Large intestine (tissue), 3 donors: ENCODE results near the gene TGFBR3. TPM values are rescaled to one million over a fixed set of nuclear protein-coding genes. Genes with fewer than 3 reads are reported as not detected.

Experiments used
- DNase-seq, 2 donors: peaks; one replicate each; pipeline versions ENCODE4 v3.0.0 to v3.0.0-alpha.2; 2013
- H3K27ac ChIP-seq: one replicate; pipeline ENCODE4 v1.5.1; 2013; ENCODE audit warnings: low read length
- H3K27me3 ChIP-seq: 2 replicates; pipeline ENCODE4 v1.6.1; 2013; ENCODE audit warnings: low read length; ENCODE audit not compliant: control insufficient read depth, insufficient read depth
- H3K36me3 ChIP-seq: 2 replicates; pipeline ENCODE4 v1.6.1; 2013; ENCODE audit warnings: low read length; ENCODE audit not compliant: control insufficient read depth, insufficient read depth
- H3K4me1 ChIP-seq: one replicate; pipeline ENCODE4 v1.6.1; 2013; ENCODE audit warnings: low read length; ENCODE audit not compliant: control insufficient read depth, insufficient read depth
- H3K4me3 ChIP-seq: one replicate; pipeline ENCODE4 v1.5.1; 2013; ENCODE audit warnings: low read length
- H3K9me3 ChIP-seq: one replicate; pipeline ENCODE4 v1.6.1; 2013; ENCODE audit warnings: mild to moderate bottlenecking, low read depth, low read length, moderate library complexity; ENCODE audit not compliant: control insufficient read depth
- WGBS: methylation state at CpG from one replicate; pipeline ENCODE4 v1.1.5; 2013; ENCODE audit warnings: low lambda C conversion rate; ENCODE audit not compliant: insufficient coverage; 5-methylcytosine and 5-hydroxymethylcytosine counted together
- polyA plus RNA-seq: library from polyadenylated mRNA; unstranded; fragments of 120-200 nt; gene quantifications from one replicate; pipeline ENCODE4 v1.2.1, GENCODE V29; 2013

The TGFBR3 gene
- polyA plus RNA-seq, 1 donor = 13.7 TPM

GRCh38 chr1:91781371-91781825 is 104.6 kb downstream of the TGFBR3 start:
- H3K4me3 ChIP-seq = no peak overlapping the region
- DNase-seq = no peak
- H3K36me3 ChIP-seq = no peaks in the 10 kb centered on the region
- H3K27me3 ChIP-seq = no peaks in the 10 kb centered on the region
- no peak overlapping the region for H3K27ac ChIP-seq
- 33% methylated on average over 1 of the region's 4 CpGs for WGBS
- no peaks in the 10 kb centered on the region for H3K4me1 ChIP-seq
- no peaks in the 10 kb centered on the region for H3K9me3 ChIP-seq

- Histone ChIP-seq H3K36me3 (no peaks in the 10 kb centered on the region), H3K4me1 (no peaks in the 10 kb centered on the region), H3K4me3 (no peak overlapping the region), H3K9me3 (no peaks in the 10 kb centered on the region), H3K27ac (no peak overlapping the region), H3K27me3 (no peaks in the 10 kb centered on the region)
- no peak for DNase-seq
- WGBS = no CpG with 5 or more reads among the region's 2 CpGs
Measured at GRCh38 chr1:91779548-91780021, 106.4 kb downstream of the TGFBR3 start.

GRCh38 chr1:91778964-91779363 is 107.0 kb downstream of the TGFBR3 start:
- WGBS = no CpG with 5 or more reads among the region's 5 CpGs
- no peaks in the 10 kb centered on the region for H3K36me3 ChIP-seq
- H3K27me3 ChIP-seq = no peaks in the 10 kb centered on the region
- H3K4me1 ChIP-seq = no peaks in the 10 kb centered on the region
- no peak overlapping the region for H3K27ac ChIP-seq
- DNase-seq = no peak
- no peak overlapping the region for H3K4me3 ChIP-seq
- H3K9me3 ChIP-seq = no peaks in the 10 kb centered on the region

GRCh38 chr1:91777630-91778300 is 108.2 kb downstream of the TGFBR3 start:
- H3K9me3 ChIP-seq = no peaks in the 10 kb centered on the region
- 67% methylated on average over 1 of the region's 10 CpGs for WGBS
- H3K4me3 ChIP-seq = no peak overlapping the region
- H3K4me1 ChIP-seq = no peaks in the 10 kb centered on the region
- DNase-seq = peak in 1 of 2 donors; percentile 37
- no peaks in the 10 kb centered on the region for H3K27me3 ChIP-seq
- H3K27ac ChIP-seq = no peak overlapping the region
- no peaks in the 10 kb centered on the region for H3K36me3 ChIP-seq

- no peaks in the 10 kb centered on the region for H3K9me3 ChIP-seq
- no peaks in the 10 kb centered on the region for H3K36me3 ChIP-seq
- 73% methylated on average over 1 of the region's 1 CpG for WGBS
- no peaks in the 10 kb centered on the region for H3K4me1 ChIP-seq
- H3K4me3 ChIP-seq = no peak overlapping the region
- H3K27ac ChIP-seq = no peak overlapping the region
- H3K27me3 ChIP-seq = no peaks in the 10 kb centered on the region
- DNase-seq = no peak
Measured at GRCh38 chr1:91777196-91777595, 108.8 kb downstream of the TGFBR3 start.

- Histone ChIP-seq H3K4me3 (no peak overlapping the region), H3K9me3 (no peaks in the 10 kb centered on the region), H3K36me3 (no peaks in the 10 kb centered on the region), H3K27ac (no peak overlapping the region), H3K27me3 (no peaks in the 10 kb centered on the region), H3K4me1 (no peaks in the 10 kb centered on the region)
- DNase-seq = no peak
- WGBS = no CpG with 5 or more reads among the region's 3 CpGs
Measured at GRCh38 chr1:91776068-91776794, 109.7 kb downstream of the TGFBR3 start.

- Histone ChIP-seq H3K4me1 (no peaks in the 10 kb centered on the region), H3K9me3 (no peaks in the 10 kb centered on the region), H3K4me3 (no peak overlapping the region), H3K27me3 (no peaks in the 10 kb centered on the region), H3K27ac (no peak overlapping the region), H3K36me3 (no peaks in the 10 kb centered on the region)
- 100% methylated on average over 2 of the region's 6 CpGs for WGBS
- no peak for DNase-seq
Measured at GRCh38 chr1:91775227-91775626, 110.7 kb downstream of the TGFBR3 start.

- Histone ChIP-seq H3K27ac (no peak overlapping the region), H3K9me3 (no peaks in the 10 kb centered on the region), H3K4me1 (no peaks in the 10 kb centered on the region), H3K36me3 (no peaks in the 10 kb centered on the region), H3K4me3 (no peak overlapping the region), H3K27me3 (no peaks in the 10 kb centered on the region)
- DNase-seq = no peak
- WGBS = no CpG with 5 or more reads among the region's 7 CpGs
Measured at GRCh38 chr1:91774520-91775203, 111.3 kb downstream of the TGFBR3 start.

- H3K4me3 ChIP-seq = no peak overlapping the region
- no peaks in the 10 kb centered on the region for H3K27me3 ChIP-seq
- H3K27ac ChIP-seq = no peak overlapping the region
- no peaks in the 10 kb centered on the region for H3K36me3 ChIP-seq
- no peaks in the 10 kb centered on the region for H3K9me3 ChIP-seq
- 94% methylated on average over 2 of the region's 2 CpGs for WGBS
- DNase-seq = no peak
- H3K4me1 ChIP-seq = no peaks in the 10 kb centered on the region
Measured at GRCh38 chr1:91771717-91772116, 114.2 kb downstream of the TGFBR3 start.

- no CpG with 5 or more reads among the region's 4 CpGs for WGBS
- H3K27ac ChIP-seq = no peak overlapping the region
Measured at GRCh38 chr1:91770667-91771268, 115.2 kb downstream of the TGFBR3 start.

More at GRCh38 chr1:91770667-91771268, 115.2 kb downstream of the TGFBR3 start:
- Histone ChIP-seq H3K4me1 (no peaks in the 10 kb centered on the region), H3K4me3 (no peak overlapping the region), H3K9me3 (no peaks in the 10 kb centered on the region), H3K36me3 (no peaks in the 10 kb centered on the region), H3K27me3 (no peaks in the 10 kb centered on the region)
- no peak for DNase-seq
